GM18526 (cell line): ENCODE results near the gene FBN2.

Experiments used
- POLR2A ChIP-seq: IDR thresholded peaks from 3 replicates; pipeline ENCODE4 v1.6.1; 2011; ENCODE audit not compliant: insufficient read length; ENCODE audit errors: extremely low read depth

The FBN2 gene

GRCh38 chr5:128357226-128357625 lies 180.8 kb downstream of the FBN2 start:
- no peak for TF ChIP-seq POLR2A

DNA sequence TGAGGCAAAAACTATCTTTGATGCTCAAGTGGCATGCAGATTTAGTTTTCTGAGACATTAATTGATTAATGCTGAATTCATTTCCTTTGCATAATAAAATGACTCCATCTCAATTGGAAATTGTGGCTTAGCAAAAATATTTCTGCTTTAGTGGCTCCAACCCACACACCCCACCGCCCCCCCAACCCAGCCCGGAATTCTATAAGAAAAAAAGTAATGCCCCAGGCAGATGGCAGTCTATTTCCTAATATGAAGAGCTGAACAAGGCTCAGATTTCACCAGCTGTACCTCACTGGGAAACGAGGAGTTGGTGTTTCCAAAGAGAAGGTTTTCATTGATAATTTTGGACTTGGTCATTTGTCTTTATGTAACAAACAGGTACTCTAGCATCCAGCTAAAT lies 182.1 kb downstream of the FBN2 start:
- no peak for TF ChIP-seq POLR2A

DNA sequence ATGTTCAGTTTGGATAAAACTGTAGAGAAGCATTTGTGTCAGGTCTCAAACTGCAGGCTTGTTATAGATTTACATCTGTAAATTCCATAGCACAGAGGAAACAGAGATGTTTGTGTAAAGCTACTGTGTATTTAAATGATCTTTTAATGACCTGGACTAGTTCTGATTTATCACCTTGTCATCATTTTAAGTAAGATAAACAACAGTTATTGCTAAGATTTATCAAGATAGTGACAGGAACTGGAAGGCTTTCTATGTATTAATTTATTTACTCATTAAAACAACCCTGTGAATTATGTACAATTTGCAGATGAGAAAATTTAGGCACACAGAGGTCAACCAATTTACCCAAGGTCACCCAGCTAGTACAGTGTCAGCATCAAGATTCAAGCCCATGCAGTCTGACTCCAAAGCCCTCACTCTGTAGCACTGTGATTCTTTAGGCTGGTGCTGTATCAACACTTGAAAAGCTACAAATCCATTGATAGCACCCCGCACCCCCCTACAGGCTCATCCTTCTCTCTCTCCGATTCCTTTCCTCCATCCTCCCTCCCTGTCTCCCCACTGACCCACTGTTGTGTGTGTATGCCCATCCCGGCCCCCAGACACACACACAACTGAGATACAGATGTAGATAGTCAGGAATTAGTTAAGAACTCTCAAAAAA lies 184.5 kb downstream of the FBN2 start:
- no peak for TF ChIP-seq POLR2A

GRCh38 chr5:128350705-128351104 lies 187.3 kb downstream of the FBN2 start:
- no peak for TF ChIP-seq POLR2A

- TF ChIP-seq POLR2A: no peak
Observed at GRCh38 chr5:128349044-128349858, 188.8 kb downstream of the FBN2 start.

DNA sequence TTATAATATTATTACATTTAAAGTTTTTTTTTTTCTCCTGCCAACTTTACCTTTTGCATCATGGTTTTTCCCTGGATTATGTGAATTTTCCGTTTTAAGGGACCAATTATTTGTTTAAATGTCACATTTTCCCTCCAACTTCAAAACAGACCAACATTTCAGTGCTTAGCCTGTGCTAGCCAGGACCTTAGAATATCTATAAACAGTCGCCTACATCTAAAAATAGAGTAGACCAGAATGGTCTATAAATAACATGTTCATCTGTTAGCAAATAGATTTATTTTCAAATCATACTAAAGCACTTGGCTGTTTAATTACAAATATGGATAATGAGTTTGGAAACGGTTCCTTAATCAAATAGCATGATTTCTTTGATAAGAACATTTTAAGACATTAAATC lies 192.0 kb downstream of the FBN2 start:
- no peak for TF ChIP-seq POLR2A

- TF ChIP-seq POLR2A: no peak
Observed at GRCh38 chr5:128345247-128345646, 192.8 kb downstream of the FBN2 start.

DNA sequence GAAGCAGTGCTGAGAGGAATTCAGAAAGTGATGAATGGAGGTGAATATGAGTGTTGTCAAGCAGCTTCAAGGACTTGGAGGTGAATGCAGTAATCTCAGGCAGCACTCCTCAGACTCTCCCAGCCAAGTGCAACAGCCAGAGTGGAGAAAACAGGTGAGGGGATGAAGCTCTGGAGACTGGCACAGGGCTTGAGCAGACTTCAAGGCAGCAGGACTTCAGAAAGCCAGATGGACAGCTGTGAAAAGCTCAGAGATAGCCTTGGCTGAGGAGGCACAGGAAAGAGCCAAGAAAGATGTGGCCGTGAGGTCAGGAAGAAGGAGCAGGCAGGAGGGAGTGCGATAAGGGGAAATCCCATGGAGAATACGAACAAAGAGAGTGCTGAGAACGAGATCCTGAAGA lies 194.9 kb downstream of the FBN2 start:
- TF ChIP-seq POLR2A: no peak

- TF ChIP-seq POLR2A: no peak
Observed at GRCh38 chr5:128341056-128341455, 197.0 kb downstream of the FBN2 start.

DNA sequence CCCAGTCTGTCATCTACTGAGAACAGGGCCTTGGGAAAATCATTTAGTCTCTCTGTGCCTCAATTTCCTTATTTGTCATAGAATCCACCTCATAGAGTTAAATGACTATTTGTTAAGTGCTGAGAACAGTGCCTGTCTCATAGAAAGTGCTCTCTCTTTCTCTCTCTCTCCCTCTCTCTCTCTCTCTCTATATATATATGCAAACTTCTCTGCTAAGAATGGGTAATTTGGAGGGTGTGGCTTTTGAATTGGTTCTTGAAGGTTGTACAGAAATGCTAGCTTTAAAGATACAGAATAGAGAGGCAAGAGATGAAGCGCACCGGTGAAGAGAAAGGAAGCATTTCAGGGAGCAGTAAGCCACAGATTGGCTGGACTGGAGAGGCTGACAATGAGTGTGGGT lies 197.4 kb downstream of the FBN2 start:
- no peak for TF ChIP-seq POLR2A

GRCh38 chr5:128339585-128339984 lies 198.5 kb downstream of the FBN2 start:
- TF ChIP-seq POLR2A: no peak

DNA sequence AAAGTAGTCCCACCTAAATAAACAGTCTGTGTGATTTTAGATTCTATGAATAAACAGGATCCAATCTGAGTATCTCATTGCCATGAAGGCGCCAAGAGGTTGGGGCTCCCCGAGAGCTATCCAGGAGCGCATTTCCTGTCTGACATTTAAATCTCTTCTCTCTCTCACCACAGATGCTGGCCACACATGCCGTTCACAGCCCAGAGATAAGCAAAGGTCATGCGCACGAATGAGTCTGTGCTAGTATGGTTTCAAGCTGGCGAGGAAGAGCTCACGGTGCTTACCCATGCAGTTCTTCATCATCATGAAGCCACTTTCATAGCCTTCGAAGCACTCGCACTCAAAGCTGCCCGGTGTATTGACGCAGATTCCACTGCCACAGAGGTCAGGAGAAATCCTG lies 199.4 kb downstream of the FBN2 start:
- TF ChIP-seq POLR2A: no peak

DNA sequence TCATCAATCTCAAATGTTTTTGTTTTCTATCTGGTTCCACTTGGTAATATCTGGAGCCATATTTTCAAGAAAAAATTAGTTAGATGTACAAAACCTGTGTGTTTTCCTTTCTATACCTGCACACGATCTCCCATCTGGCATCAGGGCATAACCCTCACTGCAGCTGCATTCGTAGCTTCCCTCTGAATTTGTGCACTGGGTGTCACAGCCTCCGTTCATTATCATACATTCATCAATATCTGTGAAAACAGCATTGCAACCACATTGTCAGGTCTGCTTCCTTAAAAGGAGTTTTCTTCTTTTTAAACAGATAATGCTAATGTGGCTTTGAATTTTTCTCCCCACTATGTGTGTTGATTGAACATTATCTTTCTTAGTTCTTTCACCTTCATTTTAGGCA lies 202.7 kb downstream of the FBN2 start:
- TF ChIP-seq POLR2A: no peak

DNA sequence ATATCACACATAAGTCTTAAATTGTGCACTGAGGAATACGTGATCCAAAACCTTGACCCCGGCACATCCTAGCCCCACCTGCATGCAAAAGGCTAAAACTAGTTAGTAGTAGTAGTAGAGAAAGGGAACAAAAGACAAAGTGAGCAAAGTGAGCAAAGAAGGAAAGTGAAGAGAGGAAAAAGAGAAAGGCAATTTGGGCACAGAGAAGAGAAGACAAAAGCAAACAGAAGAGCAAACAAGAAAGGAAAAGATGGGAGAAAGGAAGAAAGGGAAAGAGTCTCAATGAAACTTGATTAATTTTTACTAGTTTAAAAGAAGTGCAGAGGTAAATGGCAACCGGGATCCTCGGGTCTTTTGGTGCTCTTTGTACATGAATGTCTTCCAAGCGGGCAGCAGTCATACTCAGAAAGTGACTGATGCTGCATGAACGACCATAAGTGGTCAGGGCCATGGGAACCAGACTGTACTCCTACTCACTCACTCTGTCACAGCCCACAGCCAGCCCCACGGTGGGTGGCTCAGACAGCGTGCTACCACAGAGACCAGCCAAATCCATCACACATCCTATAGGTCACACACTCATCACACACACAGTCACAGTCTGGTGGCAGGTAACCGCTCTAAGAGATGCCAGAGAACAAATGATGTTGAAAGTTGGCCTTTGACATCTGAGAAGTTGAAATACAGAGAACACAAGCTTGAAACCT lies 203.9 kb downstream of the FBN2 start:
- TF ChIP-seq POLR2A: no peak

DNA sequence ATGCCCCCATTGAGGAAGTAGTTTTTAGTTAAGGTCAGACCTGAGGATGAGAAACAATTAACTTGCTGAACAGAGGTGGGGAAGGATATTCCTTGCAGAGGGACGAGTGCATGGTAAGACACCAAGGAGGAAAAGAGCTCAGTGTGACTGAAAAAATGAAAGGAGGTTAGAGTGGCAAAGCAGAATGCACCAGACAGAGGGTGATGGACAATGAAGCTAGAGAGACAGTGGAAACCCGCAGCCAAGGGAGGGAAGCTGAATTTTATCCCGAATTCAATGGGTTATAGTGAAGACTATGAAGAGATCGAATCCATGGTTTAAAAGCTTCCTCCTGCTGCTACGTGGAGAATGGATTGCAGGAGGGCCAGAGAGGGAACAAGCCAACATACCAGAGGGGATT lies 206.8 kb downstream of the FBN2 start:
- TF ChIP-seq POLR2A: no peak

- no peak for TF ChIP-seq POLR2A
Observed at GRCh38 chr5:128329386-128329939, 208.6 kb downstream of the FBN2 start.
